Ascending aorta (tissue), 2 donors: ENCODE measurements around the gene PIH1D1. TPM values are rescaled to one million over a fixed set of nuclear protein-coding genes. Genes with fewer than 3 reads are reported as not detected.
A peak's percentile ranks its signal among the peaks of the same experiment; 100 is the strongest.

Experiments
- DNase-seq, 2 donors: peaks; one replicate each; pipeline ENCODE4 v3.0.0-alpha.2; 2019; ENCODE audit warnings: low spot score in 2 of 2
- H3K27ac ChIP-seq, 2 donors: fragments of 200-600 bp; sonication (generic); one replicate each; pipeline ENCODE4 v1.5.1; 2016 to 2017; ENCODE audit warnings: mild to moderate bottlenecking in 1 of 2
- H3K27me3 ChIP-seq: fragments of 200-600 bp; sonication (generic); one replicate; pipeline ENCODE4 v1.5.1; 2017
- H3K36me3 ChIP-seq, 2 donors: fragments of 200-600 bp; sonication (generic); one replicate each; pipeline ENCODE4 v1.5.1; 2016
- H3K4me1 ChIP-seq, 2 donors: fragments of 200-600 bp; sonication (generic); one replicate each; pipeline ENCODE4 v1.5.1; 2016 to 2017; ENCODE audit warnings: mild to moderate bottlenecking in 1 of 2
- H3K4me3 ChIP-seq, 2 donors: fragments of 200-600 bp; sonication (generic); one replicate each; pipeline ENCODE4 v1.5.1; 2016 to 2017; ENCODE audit warnings: mild to moderate bottlenecking in 1 of 2
- H3K9me3 ChIP-seq, 2 donors: fragments of 200-600 bp; sonication (generic); one replicate each; pipeline ENCODE4 v1.5.1; 2016
- CTCF ChIP-seq, 3 experiments: fragments of 200-600 bp in 2 of 3; fragments of 450-650 bp in 1 of 3; sonication (generic) in 2 of 3; IDR thresholded peaks; one replicate each; pipeline ENCODE4 v1.5.1; 2016 to 2019; ENCODE audit warnings: antibody characterized with exemption in 3 of 3, mild to moderate bottlenecking in 1 of 3, moderate library complexity in 1 of 3
- intact Hi-C: fragments of 100-400 bp; cut with DNase I; formaldehyde crosslinking; loops from one replicate; pipeline ENCODE4 v1.15.1; 2023
- total RNA-seq: library from RNA; depleted of rRNA; stranded (reverse); fragments of >200 nt; gene quantifications from one replicate; pipeline ENCODE4 v1.1.0, GENCODE V29; 2016

Gene PIH1D1
- total RNA-seq, 1 donor from 2014 or later = 177 TPM

GRCh38 chr19:49458567-49458903, 6.9 kb upstream of the PIH1D1 start:
- Histone ChIP-seq H3K4me3 (no peak overlapping the region), H3K27me3 (no peaks in the 10 kb centered on the region), H3K27ac (no peak overlapping the region), H3K4me1 (peaks cover 0 to 3% of the 10 kb centered on the region in 2 donors), H3K36me3 (peaks cover 6 to 9% of the 10 kb centered on the region in 2 donors), H3K9me3 (no peaks in the 10 kb centered on the region)
- intact Hi-C loops = no loop called here
- DNase-seq = no peak
- TF ChIP-seq CTCF (IDR thresholded peaks at IDR 0.05) = no peak

GRCh38 chr19:49456326-49456725, 4.7 kb upstream of the PIH1D1 start:
- Histone ChIP-seq H3K27ac (no peak overlapping the region), H3K4me1 (peaks cover 0 to 3% of the 10 kb centered on the region in 2 donors), H3K36me3 (peaks cover 5 to 6% of the 10 kb centered on the region in 2 donors), H3K4me3 (no peak overlapping the region), H3K27me3 (no peaks in the 10 kb centered on the region), H3K9me3 (no peaks in the 10 kb centered on the region)
- no peak for TF ChIP-seq CTCF (IDR thresholded peaks at IDR 0.05)
- DNase-seq = no peak
- intact Hi-C loops = no loop called here

GRCh38 chr19:49455773-49456172, 4.2 kb upstream of the PIH1D1 start:
- no peak overlapping the region for H3K27ac ChIP-seq
- H3K36me3 ChIP-seq = peaks cover 5 to 6% of the 10 kb centered on the region in 2 donors
- H3K4me3 ChIP-seq = no peak overlapping the region
- H3K9me3 ChIP-seq = no peaks in the 10 kb centered on the region
- intact Hi-C loops = no loop called here
- no peaks in the 10 kb centered on the region for H3K27me3 ChIP-seq
- peaks cover 0 to 5% of the 10 kb centered on the region in 2 donors for H3K4me1 ChIP-seq
- DNase-seq = no peak
- no peak for TF ChIP-seq CTCF (IDR thresholded peaks at IDR 0.05)

GRCh38 chr19:49453757-49454240, 2.2 kb upstream of the PIH1D1 start:
- intact Hi-C loops = loop anchor here (1.0 to 5.0 kb wide), 4 partner anchors 21 to 224 kb away; partner anchors contain the start of genes FLT3LG, PRMT1, RPL13A and RPS11
- no peaks in the 10 kb centered on the region for H3K27me3 ChIP-seq
- H3K4me3 ChIP-seq = peak overlapping the region; percentile 43 to 81
- peaks cover 0 to 10% of the 10 kb centered on the region in 2 donors for H3K4me1 ChIP-seq
- no peak for DNase-seq
- peak overlapping the region; percentile 88 to 95 for H3K27ac ChIP-seq
- H3K36me3 ChIP-seq = peaks cover 6 to 7% of the 10 kb centered on the region in 2 donors
- H3K9me3 ChIP-seq = no peaks in the 10 kb centered on the region
- TF ChIP-seq CTCF (IDR thresholded peaks at IDR 0.05) = no peak

- TF ChIP-seq CTCF (IDR thresholded peaks at IDR 0.05) = no peak
- Histone ChIP-seq H3K9me3 (no peaks in the 10 kb centered on the region), H3K4me1 (peaks cover 0 to 10% of the 10 kb centered on the region in 2 donors)
Measured at GRCh38 chr19:49453013-49453756, 1.6 kb upstream of the PIH1D1 start, which contains the start of gene ALDH16A1. Gene ALDH16A1 (plus strand): TSS chr19:49453225. CDS start chr19:49453332, 107 bp downstream.

More at GRCh38 chr19:49453013-49453756, 1.6 kb upstream of the PIH1D1 start, which contains the start of gene ALDH16A1:
- DNase-seq = peak; percentile 89 to 99
- Histone ChIP-seq H3K27me3 (no peaks in the 10 kb centered on the region), H3K27ac (peak within 1 kb of the TSS; percentile 88 to 95), H3K4me3 (peak within 1 kb of the TSS; percentile 73 to 81), H3K36me3 (peaks cover 7 to 8% of the 10 kb centered on the region in 2 donors)
- intact Hi-C loops = loop anchor here (1.0 to 5.0 kb wide), 4 partner anchors 21 to 224 kb away; partner anchors contain the start of genes FLT3LG, PRMT1, RPL13A and RPS11
